Measurements from ENCODE around the gene RPS6KA6.

GRCh38 chrX:84162401-84162800, 25.6 kb downstream of the RPS6KA6 start:
- TF ChIP-seq, protein P1, sequence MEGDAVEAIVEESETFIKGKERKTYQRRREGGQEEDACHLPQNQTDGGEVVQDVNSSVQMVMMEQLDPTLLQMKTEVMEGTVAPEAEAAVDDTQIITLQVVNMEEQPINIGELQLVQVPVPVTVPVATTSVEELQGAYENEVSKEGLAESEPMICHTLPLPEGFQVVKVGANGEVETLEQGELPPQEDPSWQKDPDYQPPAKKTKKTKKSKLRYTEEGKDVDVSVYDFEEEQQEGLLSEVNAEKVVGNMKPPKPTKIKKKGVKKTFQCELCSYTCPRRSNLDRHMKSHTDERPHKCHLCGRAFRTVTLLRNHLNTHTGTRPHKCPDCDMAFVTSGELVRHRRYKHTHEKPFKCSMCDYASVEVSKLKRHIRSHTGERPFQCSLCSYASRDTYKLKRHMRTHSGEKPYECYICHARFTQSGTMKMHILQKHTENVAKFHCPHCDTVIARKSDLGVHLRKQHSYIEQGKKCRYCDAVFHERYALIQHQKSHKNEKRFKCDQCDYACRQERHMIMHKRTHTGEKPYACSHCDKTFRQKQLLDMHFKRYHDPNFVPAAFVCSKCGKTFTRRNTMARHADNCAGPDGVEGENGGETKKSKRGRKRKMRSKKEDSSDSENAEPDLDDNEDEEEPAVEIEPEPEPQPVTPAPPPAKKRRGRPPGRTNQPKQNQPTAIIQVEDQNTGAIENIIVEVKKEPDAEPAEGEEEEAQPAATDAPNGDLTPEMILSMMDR (tag by site-specific recombination; IDR thresholded peaks at IDR 0.05), result no peak
- TF ChIP-seq YY1 (tag by site-specific recombination; IDR thresholded peaks at IDR 0.05) (no peak), REST (tag by site-specific recombination; IDR thresholded peaks at IDR 0.05) (no peak), ZNF274 (IDR thresholded peaks at IDR 0.05; ENCODE audit: low read length) (no peak), ZNF274 (tag by site-specific recombination; IDR thresholded peaks at IDR 0.05; ENCODE audit: borderline replicate concordance) (no peak), ZNF785 (tag by site-specific recombination; IDR thresholded peaks at IDR 0.05) (no peak)

Data from HEK293 (cell line).